RWPE2 (cell line): Measurements from ENCODE around the gene JAG2.

Experiments
- ATAC-seq: fragments of 200-7000 bp; cut with Tn5 transposase; 3 replicates; pipeline ENCODE4 v1.9.1; 2021; ENCODE audit warnings: low read depth
- DNase-seq: peaks from one replicate; pipeline ENCODE4 v3.0.0-alpha.2; 2020; ENCODE audit warnings: low spot score
- H3K27ac ChIP-seq: fragments of 450-650 bp; 2 replicates; pipeline ENCODE4 v1.5.1; 2017; ENCODE audit warnings: mild to moderate bottlenecking; ENCODE audit not compliant: poor library complexity, severe bottlenecking
- H3K27me3 ChIP-seq: fragments of 250-450 bp; sonication (Bioruptor Pico); 2 replicates; pipeline ENCODE4 v1.5.1; 2021; ENCODE audit warnings: mild to moderate bottlenecking, moderate library complexity; ENCODE audit not compliant: insufficient read depth, poor library complexity, severe bottlenecking
- H3K36me3 ChIP-seq: fragments of 250-450 bp; sonication (Bioruptor Pico); 2 replicates; pipeline ENCODE4 v1.5.1; 2020; ENCODE audit warnings: low read depth, mild to moderate bottlenecking, moderate library complexity
- H3K4me1 ChIP-seq: fragments of 250-450 bp; sonication (Bioruptor Pico); 2 replicates; pipeline ENCODE4 v1.5.1; 2021; ENCODE audit warnings: mild to moderate bottlenecking, moderate library complexity; ENCODE audit not compliant: insufficient read depth, poor library complexity, severe bottlenecking
- H3K4me3 ChIP-seq: fragments of 250-450 bp; sonication (Bioruptor Pico); 2 replicates; pipeline ENCODE4 v1.5.1; 2021; ENCODE audit warnings: mild to moderate bottlenecking, moderate library complexity; ENCODE audit not compliant: severe bottlenecking
- H3K9me3 ChIP-seq: fragments of 250-450 bp; sonication (Bioruptor Pico); 2 replicates; pipeline ENCODE4 v1.5.1; 2021; ENCODE audit warnings: mild to moderate bottlenecking, moderate library complexity; ENCODE audit not compliant: severe bottlenecking
- TF ChIP-seq, protein P1 (sequence below): fragments of 450-650 bp; IDR thresholded peaks from one replicate; pipeline ENCODE4 v1.5.1; 2017; ENCODE audit warnings: mild to moderate bottlenecking, moderate library complexity; ENCODE audit not compliant: poor library complexity, severe bottlenecking

The JAG2 gene

DNA sequence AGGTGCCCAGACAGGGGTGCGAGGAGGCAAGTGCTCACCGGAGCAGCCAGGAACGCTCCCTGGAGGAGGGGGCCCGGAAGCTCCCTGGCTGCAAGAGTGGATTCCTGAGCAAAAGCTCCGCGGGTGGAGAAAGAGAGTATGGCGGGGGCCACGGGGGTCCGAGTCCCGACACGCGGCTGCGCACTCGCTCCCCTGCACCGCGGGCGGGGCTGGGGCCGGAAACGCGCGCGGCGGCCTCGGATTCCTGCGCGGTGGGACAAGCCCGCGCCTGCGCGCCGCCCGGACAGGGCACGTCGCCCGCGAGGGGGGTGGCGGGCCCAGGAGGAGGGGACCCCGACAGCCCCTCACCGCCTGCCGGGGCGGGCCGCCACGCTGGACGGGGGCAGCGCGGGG is 75.5 kb downstream of the JAG2 start:
- no peak for ATAC-seq
- H3K4me1 ChIP-seq = peaks cover 44% of the 10 kb centered on the region
- TF ChIP-seq, protein P1, sequence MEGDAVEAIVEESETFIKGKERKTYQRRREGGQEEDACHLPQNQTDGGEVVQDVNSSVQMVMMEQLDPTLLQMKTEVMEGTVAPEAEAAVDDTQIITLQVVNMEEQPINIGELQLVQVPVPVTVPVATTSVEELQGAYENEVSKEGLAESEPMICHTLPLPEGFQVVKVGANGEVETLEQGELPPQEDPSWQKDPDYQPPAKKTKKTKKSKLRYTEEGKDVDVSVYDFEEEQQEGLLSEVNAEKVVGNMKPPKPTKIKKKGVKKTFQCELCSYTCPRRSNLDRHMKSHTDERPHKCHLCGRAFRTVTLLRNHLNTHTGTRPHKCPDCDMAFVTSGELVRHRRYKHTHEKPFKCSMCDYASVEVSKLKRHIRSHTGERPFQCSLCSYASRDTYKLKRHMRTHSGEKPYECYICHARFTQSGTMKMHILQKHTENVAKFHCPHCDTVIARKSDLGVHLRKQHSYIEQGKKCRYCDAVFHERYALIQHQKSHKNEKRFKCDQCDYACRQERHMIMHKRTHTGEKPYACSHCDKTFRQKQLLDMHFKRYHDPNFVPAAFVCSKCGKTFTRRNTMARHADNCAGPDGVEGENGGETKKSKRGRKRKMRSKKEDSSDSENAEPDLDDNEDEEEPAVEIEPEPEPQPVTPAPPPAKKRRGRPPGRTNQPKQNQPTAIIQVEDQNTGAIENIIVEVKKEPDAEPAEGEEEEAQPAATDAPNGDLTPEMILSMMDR = no peak
- no peaks in the 10 kb centered on the region for H3K36me3 ChIP-seq
- DNase-seq = peak; percentile 82
- no peaks in the 10 kb centered on the region for H3K9me3 ChIP-seq
- H3K27ac ChIP-seq = peak overlapping the region; percentile 96
- H3K27me3 ChIP-seq = no peaks in the 10 kb centered on the region
- H3K4me3 ChIP-seq = peak overlapping the region; percentile 50

DNA sequence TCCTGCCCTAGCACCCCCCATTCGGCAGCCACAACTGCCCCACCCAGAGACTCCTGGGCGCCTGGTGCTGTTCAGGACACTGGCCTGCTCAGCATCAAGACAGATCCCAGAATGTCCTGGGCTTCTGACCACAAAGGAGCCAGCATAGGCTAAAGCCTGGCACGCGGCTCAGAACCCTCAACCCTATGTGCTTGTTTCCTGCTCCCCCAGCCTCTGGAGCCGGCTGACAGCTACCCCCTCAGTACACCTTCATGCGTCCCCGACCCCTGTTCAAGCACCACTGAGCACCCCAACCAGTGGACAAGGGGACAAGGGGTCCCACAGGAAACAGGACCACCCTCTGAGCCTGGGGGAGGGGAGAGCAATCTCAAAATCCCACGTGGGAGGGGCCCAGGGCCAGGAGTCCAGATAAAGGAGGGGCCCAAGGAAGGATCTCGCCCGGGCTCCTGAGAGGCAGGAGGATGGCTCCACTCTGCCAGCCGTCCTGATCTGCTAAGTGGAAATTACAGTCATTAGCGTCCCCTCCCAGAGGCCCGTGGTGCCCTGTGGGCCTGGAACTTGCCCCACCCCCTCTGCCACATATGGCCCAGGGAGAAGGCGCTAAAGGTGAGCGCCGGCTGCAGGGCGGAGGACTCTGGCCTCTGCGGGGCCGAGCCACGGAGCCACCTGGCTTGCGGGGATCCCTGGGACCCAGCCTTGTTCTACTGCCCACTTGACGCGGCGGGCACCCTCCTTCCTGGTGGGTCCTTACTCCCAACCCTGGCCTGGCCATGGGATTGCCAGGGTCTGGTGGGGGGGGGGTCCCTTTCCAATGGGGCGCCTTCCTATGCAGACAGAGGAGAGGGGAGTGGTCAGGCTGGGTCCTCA is 76.2 kb downstream of the JAG2 start:
- Histone ChIP-seq H3K9me3 (no peaks in the 10 kb centered on the region), H3K4me3 (peak overlapping the region; percentile 50), H3K36me3 (no peaks in the 10 kb centered on the region), H3K27me3 (no peaks in the 10 kb centered on the region), H3K4me1 (peaks cover 43% of the 10 kb centered on the region), H3K27ac (peak overlapping the region; percentile 96)
- ATAC-seq = peak; percentile 0; the same call in 1 of the 3 replicates
- DNase-seq = peak; percentile 75
- TF ChIP-seq, protein P1 = no peak

DNA sequence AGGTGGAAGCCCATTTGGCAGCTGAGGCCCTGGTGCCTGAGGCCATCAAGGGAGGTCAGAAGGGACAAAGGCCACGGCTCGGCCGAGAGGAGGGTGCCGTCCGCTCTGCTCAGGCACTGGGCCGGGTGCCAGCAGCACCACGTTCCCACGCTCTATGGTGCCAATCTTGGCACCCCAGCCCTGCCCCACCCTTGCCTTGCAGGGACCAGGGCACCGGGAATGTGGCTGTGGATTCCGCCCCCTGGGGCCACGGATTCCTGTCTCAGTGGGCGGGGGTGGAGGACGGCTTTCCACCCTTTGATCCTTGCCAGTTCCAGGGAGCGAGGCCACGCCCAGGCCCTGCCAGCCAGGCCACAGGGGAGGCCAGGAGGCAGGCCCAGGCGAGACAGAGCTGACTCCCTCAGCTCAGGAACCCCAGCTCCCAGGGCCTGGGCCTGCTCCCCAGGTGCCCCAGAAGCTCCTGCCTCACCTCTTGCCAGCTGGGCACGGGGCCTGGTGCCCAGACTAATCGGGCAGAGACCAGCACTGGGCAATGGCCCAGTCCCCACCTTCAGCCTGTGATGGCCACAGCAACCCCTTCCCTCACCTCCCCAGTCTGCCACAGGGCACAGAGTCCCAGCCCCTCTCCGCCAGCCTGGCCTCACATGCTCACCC is 76.9 kb downstream of the JAG2 start:
- H3K36me3 ChIP-seq = no peaks in the 10 kb centered on the region
- ATAC-seq = peak; percentile 59
- no peaks in the 10 kb centered on the region for H3K27me3 ChIP-seq
- peak overlapping the region; percentile 50 for H3K4me3 ChIP-seq
- peaks cover 38% of the 10 kb centered on the region for H3K4me1 ChIP-seq
- TF ChIP-seq, protein P1 = no peak
- no peaks in the 10 kb centered on the region for H3K9me3 ChIP-seq
- peak; percentile 100 for DNase-seq
- H3K27ac ChIP-seq = peak overlapping the region; percentile 96

DNA sequence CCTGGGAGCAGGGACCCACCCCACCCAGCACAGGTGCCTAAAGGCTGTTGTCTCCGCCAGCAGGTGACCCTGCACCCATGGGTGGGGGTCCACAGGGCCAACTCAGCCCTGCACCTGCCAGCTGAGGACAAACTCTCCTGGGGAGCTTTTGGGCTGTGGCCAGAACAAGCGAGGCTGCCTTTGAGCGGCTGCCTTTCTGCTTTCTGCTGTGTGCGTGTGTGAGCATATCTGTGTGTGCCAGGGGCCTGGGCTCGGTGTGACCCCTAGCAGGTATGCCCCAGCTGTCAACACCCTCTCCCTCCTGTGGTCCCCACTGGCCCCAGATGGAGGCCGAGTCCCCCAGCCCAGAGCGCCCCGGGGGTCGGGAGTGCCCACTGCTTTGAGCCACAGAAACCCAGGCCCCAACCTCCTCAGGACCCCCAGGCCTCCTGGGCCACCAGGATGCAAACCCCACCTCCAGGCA is 77.5 kb downstream of the JAG2 start:
- Histone ChIP-seq H3K4me1 (peaks cover 38% of the 10 kb centered on the region), H3K27me3 (no peaks in the 10 kb centered on the region), H3K27ac (peak overlapping the region; percentile 96), H3K9me3 (no peaks in the 10 kb centered on the region), H3K4me3 (no peak overlapping the region), H3K36me3 (no peaks in the 10 kb centered on the region)
- TF ChIP-seq, protein P1 = no peak
- no peak for ATAC-seq
- peak; percentile 79 for DNase-seq
